Vagina (tissue), 2 donors: ENCODE measurements around the gene XPC.

ENCODE experiments used
- POLR2A ChIP-seq, 2 donors: fragments of 450-650 bp; IDR thresholded peaks; one replicate each; pipeline ENCODE4 v1.6.1; 2017; ENCODE audit warnings: antibody characterized with exemption in 2 of 2, mild to moderate bottlenecking in 2 of 2, moderate library complexity in 2 of 2
- POLR2AphosphoS5 ChIP-seq, 2 donors: sonication (generic); formaldehyde crosslinking; IDR thresholded peaks; one replicate each; pipeline ENCODE4 v1.9.0; 2017; ENCODE audit warnings: antibody characterized with exemption in 2 of 2, mild to moderate bottlenecking in 2 of 2, low read depth in 1 of 2; ENCODE audit not compliant: insufficient read depth in 1 of 2
- TF ChIP-seq, protein P1 (sequence below), 3 experiments: fragments of 450-650 bp in 2 of 3; fragments of 200-600 bp in 1 of 3; sonication (generic) in 1 of 3; IDR thresholded peaks; one replicate each; pipeline ENCODE4 v1.5.1; 2017 to 2019; ENCODE audit warnings: antibody characterized with exemption in 3 of 3, mild to moderate bottlenecking in 2 of 3, moderate library complexity in 2 of 3

DNA sequence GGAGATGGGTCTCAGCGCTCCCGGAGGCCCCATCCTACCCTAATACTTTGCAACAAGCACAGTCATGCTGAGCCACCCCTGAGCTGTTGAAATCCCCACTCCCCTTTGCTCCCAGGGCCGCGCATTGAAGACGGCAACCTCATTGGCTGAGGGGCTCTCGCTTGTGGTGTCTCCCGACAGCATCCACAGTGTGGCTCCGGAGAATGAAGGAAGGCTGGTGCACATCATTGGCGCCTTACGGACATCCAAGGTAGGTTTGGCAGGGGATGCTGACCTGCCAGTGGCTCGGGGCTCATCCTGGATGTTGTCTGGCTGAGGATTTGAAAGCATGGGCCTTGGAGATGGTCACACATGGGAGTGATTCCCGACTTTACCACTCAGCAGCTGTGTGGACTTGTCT lies 47.7 kb downstream of the XPC start:
- TF ChIP-seq, protein P1, sequence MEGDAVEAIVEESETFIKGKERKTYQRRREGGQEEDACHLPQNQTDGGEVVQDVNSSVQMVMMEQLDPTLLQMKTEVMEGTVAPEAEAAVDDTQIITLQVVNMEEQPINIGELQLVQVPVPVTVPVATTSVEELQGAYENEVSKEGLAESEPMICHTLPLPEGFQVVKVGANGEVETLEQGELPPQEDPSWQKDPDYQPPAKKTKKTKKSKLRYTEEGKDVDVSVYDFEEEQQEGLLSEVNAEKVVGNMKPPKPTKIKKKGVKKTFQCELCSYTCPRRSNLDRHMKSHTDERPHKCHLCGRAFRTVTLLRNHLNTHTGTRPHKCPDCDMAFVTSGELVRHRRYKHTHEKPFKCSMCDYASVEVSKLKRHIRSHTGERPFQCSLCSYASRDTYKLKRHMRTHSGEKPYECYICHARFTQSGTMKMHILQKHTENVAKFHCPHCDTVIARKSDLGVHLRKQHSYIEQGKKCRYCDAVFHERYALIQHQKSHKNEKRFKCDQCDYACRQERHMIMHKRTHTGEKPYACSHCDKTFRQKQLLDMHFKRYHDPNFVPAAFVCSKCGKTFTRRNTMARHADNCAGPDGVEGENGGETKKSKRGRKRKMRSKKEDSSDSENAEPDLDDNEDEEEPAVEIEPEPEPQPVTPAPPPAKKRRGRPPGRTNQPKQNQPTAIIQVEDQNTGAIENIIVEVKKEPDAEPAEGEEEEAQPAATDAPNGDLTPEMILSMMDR (IDR thresholded peaks at IDR 0.05), result no peak
- TF ChIP-seq POLR2AphosphoS5 (IDR thresholded peaks at IDR 0.05; ENCODE audit: insufficient read depth in 1 of 2, low read depth in 1 of 2) (no peak), POLR2A (IDR thresholded peaks at IDR 0.05) (no peak)
